Sigmoid colon (tissue), 7 donors: ENCODE data around the gene CBFA2T3. TPM values are rescaled to one million over a fixed set of nuclear protein-coding genes. Genes with fewer than 3 reads are reported as not detected.

Source experiments
- DNase-seq: peaks from one replicate; pipeline ENCODE4 v3.0.0-alpha.2; 2019
- H3K27ac ChIP-seq, 4 donors: fragments of 200-600 bp; sonication (generic); one replicate each; pipeline ENCODE4 v1.5.1; 2016 to 2019; ENCODE audit warnings: mild to moderate bottlenecking in 1 of 4
- H3K27me3 ChIP-seq, 3 donors: fragments of 200-600 bp; sonication (generic); one replicate each; pipeline ENCODE4 v1.5.1; 2019; ENCODE audit warnings: mild to moderate bottlenecking in 1 of 3
- H3K36me3 ChIP-seq, 4 donors: fragments of 200-600 bp; sonication (generic); one replicate each; pipeline ENCODE4 v1.5.1; 2016 to 2019
- H3K4me1 ChIP-seq, 4 donors: fragments of 200-600 bp; sonication (generic); one replicate each; pipeline ENCODE4 v1.5.1; 2017 to 2019
- H3K4me3 ChIP-seq, 4 donors: fragments of 200-600 bp; sonication (generic); one replicate each; pipeline ENCODE4 v1.5.1; 2017 to 2019; ENCODE audit warnings: mild to moderate bottlenecking in 2 of 4, moderate library complexity in 1 of 4
- H3K9me3 ChIP-seq, 4 donors: fragments of 200-600 bp in 3 of 4; sonication (generic) in 3 of 4; one replicate each; pipeline versions ENCODE4 v1.5.1 to v1.6.1; 2013 to 2019
- EP300 ChIP-seq, 4 donors: sonication (generic); formaldehyde crosslinking; IDR thresholded peaks; one replicate each; pipeline ENCODE4 v1.6.1; 2017; ENCODE audit warnings: antibody characterized with exemption in 4 of 4
- POLR2A ChIP-seq, 2 donors: fragments of 450-650 bp; IDR thresholded peaks; one replicate each; pipeline ENCODE4 v1.6.1; 2016; ENCODE audit warnings: antibody characterized with exemption in 2 of 2, mild to moderate bottlenecking in 2 of 2, moderate library complexity in 2 of 2
- POLR2AphosphoS5 ChIP-seq, 4 donors: sonication (generic); formaldehyde crosslinking; IDR thresholded peaks; one replicate each; pipeline ENCODE4 v1.6.1; 2017; ENCODE audit warnings: antibody characterized with exemption in 4 of 4
- WGBS, 2 donors: extraction: QIAGEN DNeasy Blood & Tissue Kit; methylation state at CpG; one replicate each; pipeline ENCODE4 v1.1.7; 2013; 5-methylcytosine and 5-hydroxymethylcytosine counted together
- intact Hi-C: fragments of 100-400 bp; cut with DNase I; formaldehyde crosslinking; loops from one replicate; pipeline ENCODE4 v1.15.1; 2023
- polyA plus RNA-seq, 3 donors: library from polyadenylated mRNA; stranded (reverse); fragments of 200-250 nt; gene quantifications; one replicate each; pipeline ENCODE4 v1.2.3, GENCODE V29; 2013
- total RNA-seq, 4 donors: library from RNA; depleted of rRNA; stranded (reverse); fragments of >200 nt; gene quantifications; one replicate each; pipeline ENCODE4 v1.1.0, GENCODE V29; 2016
- TF ChIP-seq, protein P1 (sequence below), 4 experiments: fragments of 450-650 bp in 3 of 4; fragments of 200-600 bp in 1 of 4; IDR thresholded peaks; one replicate each; pipeline ENCODE4 v1.5.1; 2016 to 2019; ENCODE audit warnings: antibody characterized with exemption in 4 of 4, mild to moderate bottlenecking in 3 of 4, moderate library complexity in 2 of 4
- donor health status: healthy with polysubstance abuse.
- donor health status: Bipolar disorder and iron deficiency.
- donor health status: healthy.

Gene CBFA2T3
- total and polyA plus RNA-seq, 7 donors, result 0.95 to 26.8 (median 4.3) TPM

GRCh38 chr16:88888461-88889387 is 88.3 kb downstream of the CBFA2T3 start:
- Histone ChIP-seq H3K36me3 (no peaks in the 10 kb centered on the region), H3K4me3 (no peak overlapping the region), H3K9me3 (no peaks in the 10 kb centered on the region), H3K27me3 (peaks cover 0 to 8% (median 0%) of the 10 kb centered on the region in 3 donors), H3K4me1 (peaks cover 0 to 4% (median 0%) of the 10 kb centered on the region in 4 donors), H3K27ac (no peak overlapping the region)
- intact Hi-C loops, result no loop called here
- TF ChIP-seq POLR2A (IDR thresholded peaks at IDR 0.05) (no peak), POLR2AphosphoS5 (IDR thresholded peaks at IDR 0.05) (no peak), EP300 (IDR thresholded peaks at IDR 0.05) (no peak)
- TF ChIP-seq, protein P1, sequence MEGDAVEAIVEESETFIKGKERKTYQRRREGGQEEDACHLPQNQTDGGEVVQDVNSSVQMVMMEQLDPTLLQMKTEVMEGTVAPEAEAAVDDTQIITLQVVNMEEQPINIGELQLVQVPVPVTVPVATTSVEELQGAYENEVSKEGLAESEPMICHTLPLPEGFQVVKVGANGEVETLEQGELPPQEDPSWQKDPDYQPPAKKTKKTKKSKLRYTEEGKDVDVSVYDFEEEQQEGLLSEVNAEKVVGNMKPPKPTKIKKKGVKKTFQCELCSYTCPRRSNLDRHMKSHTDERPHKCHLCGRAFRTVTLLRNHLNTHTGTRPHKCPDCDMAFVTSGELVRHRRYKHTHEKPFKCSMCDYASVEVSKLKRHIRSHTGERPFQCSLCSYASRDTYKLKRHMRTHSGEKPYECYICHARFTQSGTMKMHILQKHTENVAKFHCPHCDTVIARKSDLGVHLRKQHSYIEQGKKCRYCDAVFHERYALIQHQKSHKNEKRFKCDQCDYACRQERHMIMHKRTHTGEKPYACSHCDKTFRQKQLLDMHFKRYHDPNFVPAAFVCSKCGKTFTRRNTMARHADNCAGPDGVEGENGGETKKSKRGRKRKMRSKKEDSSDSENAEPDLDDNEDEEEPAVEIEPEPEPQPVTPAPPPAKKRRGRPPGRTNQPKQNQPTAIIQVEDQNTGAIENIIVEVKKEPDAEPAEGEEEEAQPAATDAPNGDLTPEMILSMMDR (IDR thresholded peaks at IDR 0.05), result no peak
- 54 to 82% methylated on average over 30 of the region's 30 CpGs for WGBS, 2 donors
- no peak for DNase-seq

GRCh38 chr16:88888057-88888456 is 89.0 kb downstream of the CBFA2T3 start:
- no peaks in the 10 kb centered on the region for H3K36me3 ChIP-seq
- H3K27me3 ChIP-seq, result peaks cover 0 to 9% (median 0%) of the 10 kb centered on the region in 3 donors
- no peaks in the 10 kb centered on the region for H3K9me3 ChIP-seq
- DNase-seq, result no peak
- H3K27ac ChIP-seq, result peak overlapping the region; percentile 7 to 41 (median 38)
- no peak overlapping the region for H3K4me3 ChIP-seq
- TF ChIP-seq, protein P1 (IDR thresholded peaks at IDR 0.05), result no peak
- TF ChIP-seq POLR2AphosphoS5 (IDR thresholded peaks at IDR 0.05) (no peak), POLR2A (IDR thresholded peaks at IDR 0.05) (no peak)
- intact Hi-C loops, result no loop called here
- WGBS, 2 donors, result 66 to 82% methylated on average over 14 of the region's 14 CpGs
- H3K4me1 ChIP-seq, result peaks cover 0 to 4% (median 0%) of the 10 kb centered on the region in 4 donors

GRCh38 chr16:88886845-88887521 is 90.0 kb downstream of the CBFA2T3 start:
- WGBS, 2 donors, result 66 to 75% methylated on average over 39 of the region's 39 CpGs
- TF ChIP-seq EP300 (IDR thresholded peaks at IDR 0.05) (no peak), POLR2AphosphoS5 (IDR thresholded peaks at IDR 0.05) (peak; percentile 49 to 82 (median 65))
- TF ChIP-seq, protein P1 (IDR thresholded peaks at IDR 0.05), result no peak
- no peaks in the 10 kb centered on the region for H3K9me3 ChIP-seq
- H3K36me3 ChIP-seq, result no peaks in the 10 kb centered on the region
- intact Hi-C loops, result no loop called here
- H3K27me3 ChIP-seq, result peaks cover 0 to 18% (median 5%) of the 10 kb centered on the region in 3 donors
- H3K4me1 ChIP-seq, result peaks cover 0 to 4% (median 0%) of the 10 kb centered on the region in 4 donors
- H3K27ac ChIP-seq, result peak overlapping the region; percentile 7 to 45 (median 40)
- DNase-seq, result peak; percentile 96
- no peak overlapping the region for H3K4me3 ChIP-seq

DNA sequence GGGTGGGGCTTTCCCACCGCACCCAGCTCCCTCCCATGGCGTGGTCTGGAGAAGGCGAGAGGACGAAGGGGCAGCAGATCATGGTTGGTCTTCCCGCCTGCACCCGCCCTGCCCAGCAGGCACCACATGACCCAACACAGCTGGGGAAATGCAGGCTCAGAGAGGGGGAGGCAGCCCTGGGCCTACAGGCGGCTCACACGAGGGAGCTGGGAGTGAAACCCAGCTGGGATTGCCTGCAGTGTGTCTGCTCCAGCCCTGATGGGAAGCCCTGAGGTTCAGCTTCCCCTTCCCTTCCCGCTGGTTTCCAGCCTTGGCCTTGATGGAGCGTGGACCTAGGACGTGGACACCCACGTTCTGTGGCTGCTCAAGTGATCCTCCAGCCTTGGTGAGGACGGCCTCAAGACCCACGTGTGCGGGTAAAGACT is 90.6 kb downstream of the CBFA2T3 start:
- H3K4me3 ChIP-seq, result no peak overlapping the region
- peaks cover 0 to 5% (median 0%) of the 10 kb centered on the region in 4 donors for H3K4me1 ChIP-seq
- H3K9me3 ChIP-seq, result no peaks in the 10 kb centered on the region
- peaks cover 2 to 24% (median 10%) of the 10 kb centered on the region in 3 donors for H3K27me3 ChIP-seq
- 78 to 86% methylated on average over 15 of the region's 15 CpGs for WGBS, 2 donors
- no peak for DNase-seq
- peak overlapping the region in 3 of 4 donors; percentile 18 to 45 (median 42) for H3K27ac ChIP-seq
- TF ChIP-seq EP300 (IDR thresholded peaks at IDR 0.05), result no peak
- TF ChIP-seq POLR2AphosphoS5 (IDR thresholded peaks at IDR 0.05), result no peak
- no peaks in the 10 kb centered on the region for H3K36me3 ChIP-seq
- intact Hi-C loops, result no loop called here
